GM23338 (cell line): ENCODE measurements around the gene GPD1. TPM values are rescaled to one million over a fixed set of nuclear protein-coding genes. Genes with fewer than 3 reads are reported as not detected.
"Not testable (repeated sequence)": the region's sequence is repeated elsewhere in the genome, so short reads cannot be mapped to it uniquely, and the experiment has no call there.

Experiments used
- ATAC-seq: fragments of 200-7000 bp; cut with Tn5 transposase; 3 replicates; pipeline ENCODE4 v1.9.1; 2020
- DNase-seq: peaks from one replicate; pipeline ENCODE4 v3.0.0-alpha.2; 2015; ENCODE audit warnings: low spot score
- H2AFZ ChIP-seq: fragments of 200-600 bp; sonication (generic); 2 replicates; pipeline ENCODE4 v1.8.0; 2016; ENCODE audit warnings: antibody characterized with exemption, mild to moderate bottlenecking, moderate library complexity
- H3F3A ChIP-seq: fragments of 200-600 bp; sonication (generic); replicated peaks from 2 replicates; pipeline ENCODE4 v1.8.0; 2017; ENCODE audit warnings: antibody characterized with exemption, mixed run types, low read depth
- H3K27ac ChIP-seq: fragments of 200-600 bp; sonication (generic); 2 replicates; pipeline ENCODE4 v1.6.1; 2016; ENCODE audit warnings: low read depth
- H3K27me3 ChIP-seq: fragments of 200-600 bp; sonication (generic); 2 replicates; pipeline ENCODE4 v1.8.0; 2016; ENCODE audit warnings: mild to moderate bottlenecking, mixed run types, moderate library complexity; ENCODE audit not compliant: insufficient read depth
- H3K36me3 ChIP-seq: fragments of 200-600 bp; sonication (generic); 2 replicates; pipeline ENCODE4 v1.8.0; 2016; ENCODE audit warnings: mild to moderate bottlenecking; ENCODE audit not compliant: insufficient read depth
- H3K4me1 ChIP-seq: fragments of 200-600 bp; sonication (generic); 2 replicates; pipeline ENCODE4 v1.8.0; 2016; ENCODE audit warnings: mild to moderate bottlenecking, moderate library complexity; ENCODE audit not compliant: insufficient read depth
- H3K4me2 ChIP-seq: fragments of 200-600 bp; sonication (generic); 2 replicates; pipeline ENCODE4 v1.7.1; 2017; ENCODE audit warnings: mixed run types
- H3K4me3 ChIP-seq: fragments of 200-600 bp; sonication (generic); 2 replicates; pipeline ENCODE4 v1.6.1; 2016; ENCODE audit warnings: mixed run types
- H3K79me2 ChIP-seq: fragments of 200-600 bp; sonication (generic); replicated peaks from 2 replicates; pipeline ENCODE4 v1.8.0; 2017; ENCODE audit warnings: mild to moderate bottlenecking; ENCODE audit not compliant: insufficient read depth
- H3K9me2 ChIP-seq: fragments of 200-600 bp; sonication (generic); 2 replicates; pipeline ENCODE4 v1.8.0; 2017; ENCODE audit not compliant: insufficient read depth
- H4K20me1 ChIP-seq: fragments of 200-600 bp; sonication (generic); replicated peaks from 2 replicates; pipeline ENCODE4 v1.8.0; 2017; ENCODE audit warnings: mild to moderate bottlenecking; ENCODE audit not compliant: insufficient read depth
- H3K27ac Mint-ChIP-seq: 2 replicates; pipeline ENCODE4 v1.8.0; 2020; ENCODE audit warnings: inconsistent platforms, mild to moderate bottlenecking, moderate library complexity, mixed read lengths
- H3K27me3 Mint-ChIP-seq: 3 replicates; pipeline ENCODE4 v1.8.0; 2022; ENCODE audit warnings: low read depth, mild to moderate bottlenecking, moderate library complexity, mixed read lengths, inconsistent platforms; ENCODE audit not compliant: insufficient read depth, poor library complexity
- H3K36me3 Mint-ChIP-seq: 3 replicates; pipeline ENCODE4 v1.8.0; 2021; ENCODE audit warnings: low read depth, mild to moderate bottlenecking, inconsistent platforms, moderate library complexity, mixed read lengths
- H3K4me1 Mint-ChIP-seq: 3 replicates; pipeline ENCODE4 v1.8.0; 2020; ENCODE audit warnings: mild to moderate bottlenecking, inconsistent platforms, mixed read lengths
- H3K4me3 Mint-ChIP-seq: 3 replicates; pipeline ENCODE4 v1.8.0; 2021; ENCODE audit warnings: moderate library complexity, mild to moderate bottlenecking, inconsistent platforms, mixed read lengths
- H3K9me3 Mint-ChIP-seq: 3 replicates; pipeline ENCODE4 v1.8.0; 2020; ENCODE audit warnings: moderate library complexity, mild to moderate bottlenecking, inconsistent platforms, mixed read lengths
- CREB1 ChIP-seq: fragments of 250-450 bp; sonication (Bioruptor Pico); IDR thresholded peaks from 2 replicates; pipeline ENCODE4 v1.5.0; 2020; ENCODE audit warnings: low read depth, mild to moderate bottlenecking, moderate library complexity
- ETS1 ChIP-seq: IDR thresholded peaks from 2 replicates; pipeline ENCODE4 v1.6.1; 2016; ENCODE audit warnings: antibody characterized with exemption
- EZH2 ChIP-seq: fragments of 200-600 bp; sonication (generic); IDR thresholded peaks from one replicate; pipeline ENCODE4 v1.8.0; 2017; ENCODE audit warnings: antibody characterized with exemption, mild to moderate bottlenecking, low read depth; ENCODE audit not compliant: unreplicated experiment
- EZH2phosphoT487 ChIP-seq: fragments of 200-600 bp; sonication (generic); IDR thresholded peaks from one replicate; pipeline ENCODE4 v1.8.1; 2018; ENCODE audit warnings: antibody characterized with exemption; ENCODE audit not compliant: unreplicated experiment
- JUNB ChIP-seq: IDR thresholded peaks from one replicate; pipeline ENCODE4 v1.6.1; 2016; ENCODE audit warnings: antibody characterized with exemption; ENCODE audit not compliant: unreplicated experiment
- NANOG ChIP-seq: IDR thresholded peaks from 2 replicates; pipeline ENCODE4 v1.6.1; 2016; ENCODE audit warnings: antibody characterized with exemption, borderline replicate concordance
- POLR2AphosphoS5 ChIP-seq: IDR thresholded peaks from 2 replicates; pipeline ENCODE4 v1.6.1; 2016; ENCODE audit warnings: antibody characterized with exemption, low read depth
- REST ChIP-seq: IDR thresholded peaks from one replicate; pipeline ENCODE4 v1.6.1; 2018; ENCODE audit warnings: antibody characterized with exemption; ENCODE audit not compliant: unreplicated experiment
- STAT1 ChIP-seq: IDR thresholded peaks from one replicate; pipeline ENCODE4 v1.6.1; 2016; ENCODE audit warnings: antibody characterized with exemption; ENCODE audit not compliant: unreplicated experiment
- ZNF114 ChIP-seq: fragments of 250-450 bp; sonication (Bioruptor Pico); IDR thresholded peaks from 2 replicates; pipeline ENCODE4 v1.5.0; 2020; ENCODE audit warnings: mild to moderate bottlenecking, moderate library complexity
- ZNF331 ChIP-seq: fragments of 250-450 bp; sonication (Bioruptor Pico); IDR thresholded peaks from 2 replicates; pipeline ENCODE4 v1.5.0; 2020; ENCODE audit warnings: low read depth, mild to moderate bottlenecking, moderate library complexity
- ZNF462 ChIP-seq: fragments of 250-450 bp; sonication (Bioruptor Pico); IDR thresholded peaks from 2 replicates; pipeline ENCODE4 v1.5.0; 2020; ENCODE audit warnings: mild to moderate bottlenecking, moderate library complexity
- polyA plus RNA-seq: library from polyadenylated mRNA; unstranded; fragments of >200 nt; fragmentation: Nextera tagmentation; extraction: Ambion mirVana; gene quantifications from 2 replicates; pipeline ENCODE4 v1.2.1, GENCODE V29; 2016
- total RNA-seq: library from RNA; depleted of rRNA; stranded (reverse); fragments of >200 nt; shearing (Covaris generic); gene quantifications from 2 replicates; pipeline ENCODE4 v1.2.3, GENCODE V29; 2014

Gene GPD1
- total and polyA plus RNA-seq, 2 experiments from 2014 or later = 0.36 to 0.45 TPM

- not testable (repeated sequence) for ATAC-seq, H3K9me2 ChIP-seq, H3K36me3 ChIP-seq, H3K9me3 Mint-ChIP-seq, H3K36me3 Mint-ChIP-seq, DNase-seq, H3K27ac ChIP-seq, H3K4me3 ChIP-seq, H3K4me1 Mint-ChIP-seq, H3F3A ChIP-seq, H2AFZ ChIP-seq, H3K27ac Mint-ChIP-seq, H3K27me3 ChIP-seq, H3K27me3 Mint-ChIP-seq, H3K4me1 ChIP-seq, H3K4me2 ChIP-seq, H3K4me3 Mint-ChIP-seq
- Histone ChIP-seq H3K79me2 (peaks cover 65% of the 10 kb centered on the region), H4K20me1 (peaks cover 14% of the 10 kb centered on the region)
Observed at GRCh38 chr12:50148011-50148410, 44.2 kb downstream of the GPD1 start.

GRCh38 chr12:50149311-50149710, 45.5 kb downstream of the GPD1 start:
- no peak overlapping the region for H3K27ac Mint-ChIP-seq
- no peaks in the 10 kb centered on the region for H3K36me3 Mint-ChIP-seq
- TF ChIP-seq CREB1 (no peak), ZNF331 (CRISPR knock-in tag) (no peak), JUNB (no peak), EZH2 (no peak), STAT1 (no peak), REST (no peak), EZH2phosphoT487 (no peak), POLR2AphosphoS5 (no peak), ZNF462 (CRISPR knock-in tag) (no peak), NANOG (no peak), ZNF114 (no peak), ETS1 (no peak)
- Histone ChIP-seq H3K4me1 (no peaks in the 10 kb centered on the region; the same call in 1 of the 2 replicates), H3K9me2 (no peaks in the 10 kb centered on the region), H3K36me3 (no peaks in the 10 kb centered on the region), H3K4me2 (no peak overlapping the region), H3F3A (no peaks in the 10 kb centered on the region), H3K27ac (no peak overlapping the region), H2AFZ (no peak overlapping the region), H3K27me3 (no peaks in the 10 kb centered on the region), H3K4me3 (no peak overlapping the region), H3K79me2 (peaks cover 78% of the 10 kb centered on the region), H4K20me1 (peaks cover 24% of the 10 kb centered on the region)
- ATAC-seq = no peak
- no peak for DNase-seq
- H3K9me3 Mint-ChIP-seq = no peaks in the 10 kb centered on the region
- no peak overlapping the region for H3K4me3 Mint-ChIP-seq
- H3K4me1 Mint-ChIP-seq = no peaks in the 10 kb centered on the region
- H3K27me3 Mint-ChIP-seq = no peaks in the 10 kb centered on the region
